ENCODE data around the gene IRF7.

DNA sequence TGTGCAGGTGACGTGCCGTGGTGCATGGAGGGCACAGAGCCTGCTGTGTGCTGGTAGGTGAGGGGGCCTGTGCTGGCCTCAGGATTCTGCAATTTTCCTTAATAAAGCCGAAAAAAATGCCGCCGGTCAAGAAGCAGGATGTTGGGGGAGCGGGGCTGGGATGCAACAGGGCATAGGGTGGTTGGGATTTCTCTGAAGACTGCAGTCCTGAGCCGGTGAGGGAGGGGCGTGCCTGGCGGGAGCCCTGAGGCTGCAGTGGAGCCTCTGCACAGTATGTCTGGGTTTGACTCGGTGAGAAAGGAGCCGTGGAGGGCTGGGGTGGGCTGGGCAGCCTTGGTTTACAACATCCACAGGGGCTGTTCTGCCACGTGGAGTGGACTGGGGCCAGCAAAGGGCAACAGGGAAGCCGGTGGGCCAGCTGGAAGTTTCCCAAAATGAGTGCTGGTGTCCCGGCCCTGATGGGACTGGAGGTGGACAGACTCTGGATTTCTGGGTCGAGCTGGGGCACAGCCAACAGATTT is 7.7 kb upstream of the IRF7 start:
- TF ChIP-seq, protein P1, sequence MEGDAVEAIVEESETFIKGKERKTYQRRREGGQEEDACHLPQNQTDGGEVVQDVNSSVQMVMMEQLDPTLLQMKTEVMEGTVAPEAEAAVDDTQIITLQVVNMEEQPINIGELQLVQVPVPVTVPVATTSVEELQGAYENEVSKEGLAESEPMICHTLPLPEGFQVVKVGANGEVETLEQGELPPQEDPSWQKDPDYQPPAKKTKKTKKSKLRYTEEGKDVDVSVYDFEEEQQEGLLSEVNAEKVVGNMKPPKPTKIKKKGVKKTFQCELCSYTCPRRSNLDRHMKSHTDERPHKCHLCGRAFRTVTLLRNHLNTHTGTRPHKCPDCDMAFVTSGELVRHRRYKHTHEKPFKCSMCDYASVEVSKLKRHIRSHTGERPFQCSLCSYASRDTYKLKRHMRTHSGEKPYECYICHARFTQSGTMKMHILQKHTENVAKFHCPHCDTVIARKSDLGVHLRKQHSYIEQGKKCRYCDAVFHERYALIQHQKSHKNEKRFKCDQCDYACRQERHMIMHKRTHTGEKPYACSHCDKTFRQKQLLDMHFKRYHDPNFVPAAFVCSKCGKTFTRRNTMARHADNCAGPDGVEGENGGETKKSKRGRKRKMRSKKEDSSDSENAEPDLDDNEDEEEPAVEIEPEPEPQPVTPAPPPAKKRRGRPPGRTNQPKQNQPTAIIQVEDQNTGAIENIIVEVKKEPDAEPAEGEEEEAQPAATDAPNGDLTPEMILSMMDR (IDR thresholded peaks at IDR 0.05 in 2 of 3, conservative IDR thresholded peaks at IDR 0.05 in 1 of 3; ENCODE audit: insufficient read depth in 2 of 3, low read depth in 1 of 3, low read length in 3 of 3) = no peak
- no peak for TF ChIP-seq RB1 (IDR thresholded peaks at IDR 0.05; ENCODE audit: low read depth)
- TF ChIP-seq ZFP1 (CRISPR knock-in tag; IDR thresholded peaks at IDR 0.05) = no peak
- no peak for TF ChIP-seq TCF7L2 (IDR thresholded peaks at IDR 0.05; ENCODE audit: low read depth, low read length)
- no peak for TF ChIP-seq YY1 (IDR thresholded peaks at IDR 0.05; ENCODE audit: borderline replicate concordance in 1 of 3, control insufficient read depth in 1 of 3, extremely low read depth in 1 of 3, insufficient read depth in 3 of 3, insufficient read length in 1 of 3, insufficient replicate concordance in 2 of 3, low read depth in 1 of 3, low read length in 2 of 3)
- no peak for TF ChIP-seq ZNF133 (CRISPR knock-in tag; IDR thresholded peaks at IDR 0.05)
- TF ChIP-seq TAF1 (IDR thresholded peaks at IDR 0.05; ENCODE audit: control insufficient read depth, extremely low read depth, insufficient read depth, low read length, severe bottlenecking) = no peak
- TF ChIP-seq, protein P2, sequence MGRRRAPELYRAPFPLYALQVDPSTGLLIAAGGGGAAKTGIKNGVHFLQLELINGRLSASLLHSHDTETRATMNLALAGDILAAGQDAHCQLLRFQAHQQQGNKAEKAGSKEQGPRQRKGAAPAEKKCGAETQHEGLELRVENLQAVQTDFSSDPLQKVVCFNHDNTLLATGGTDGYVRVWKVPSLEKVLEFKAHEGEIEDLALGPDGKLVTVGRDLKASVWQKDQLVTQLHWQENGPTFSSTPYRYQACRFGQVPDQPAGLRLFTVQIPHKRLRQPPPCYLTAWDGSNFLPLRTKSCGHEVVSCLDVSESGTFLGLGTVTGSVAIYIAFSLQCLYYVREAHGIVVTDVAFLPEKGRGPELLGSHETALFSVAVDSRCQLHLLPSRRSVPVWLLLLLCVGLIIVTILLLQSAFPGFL (CRISPR knock-in tag; IDR thresholded peaks at IDR 0.05) = no peak
- TF ChIP-seq, protein P3, sequence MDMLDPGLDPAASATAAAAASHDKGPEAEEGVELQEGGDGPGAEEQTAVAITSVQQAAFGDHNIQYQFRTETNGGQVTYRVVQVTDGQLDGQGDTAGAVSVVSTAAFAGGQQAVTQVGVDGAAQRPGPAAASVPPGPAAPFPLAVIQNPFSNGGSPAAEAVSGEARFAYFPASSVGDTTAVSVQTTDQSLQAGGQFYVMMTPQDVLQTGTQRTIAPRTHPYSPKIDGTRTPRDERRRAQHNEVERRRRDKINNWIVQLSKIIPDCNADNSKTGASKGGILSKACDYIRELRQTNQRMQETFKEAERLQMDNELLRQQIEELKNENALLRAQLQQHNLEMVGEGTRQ (CRISPR knock-in tag; IDR thresholded peaks at IDR 0.05) = no peak
- TF ChIP-seq IRF2 (CRISPR knock-in tag; IDR thresholded peaks at IDR 0.05) = no peak
- TF ChIP-seq ZNF12 (CRISPR knock-in tag; IDR thresholded peaks at IDR 0.05) = no peak
- no peak for TF ChIP-seq SMARCB1 (IDR thresholded peaks at IDR 0.05; ENCODE audit: insufficient read length, low read depth)
- no peak for TF ChIP-seq RBM39 (optimal IDR thresholded peaks at IDR 0.05; ENCODE audit: low read depth, low read length)
